GF-D8 (cell line): Measurements from ENCODE around the gene PLXND1.
"Not testable (repeated sequence)": the region's sequence is repeated elsewhere in the genome, so short reads cannot be mapped to it uniquely, and the experiment has no call there.

Experiments used
- DNase-seq: peaks from one replicate; lab custom pipeline; 2025; lab: John Stamatoyannopoulos, UW

The PLXND1 gene, protein sequence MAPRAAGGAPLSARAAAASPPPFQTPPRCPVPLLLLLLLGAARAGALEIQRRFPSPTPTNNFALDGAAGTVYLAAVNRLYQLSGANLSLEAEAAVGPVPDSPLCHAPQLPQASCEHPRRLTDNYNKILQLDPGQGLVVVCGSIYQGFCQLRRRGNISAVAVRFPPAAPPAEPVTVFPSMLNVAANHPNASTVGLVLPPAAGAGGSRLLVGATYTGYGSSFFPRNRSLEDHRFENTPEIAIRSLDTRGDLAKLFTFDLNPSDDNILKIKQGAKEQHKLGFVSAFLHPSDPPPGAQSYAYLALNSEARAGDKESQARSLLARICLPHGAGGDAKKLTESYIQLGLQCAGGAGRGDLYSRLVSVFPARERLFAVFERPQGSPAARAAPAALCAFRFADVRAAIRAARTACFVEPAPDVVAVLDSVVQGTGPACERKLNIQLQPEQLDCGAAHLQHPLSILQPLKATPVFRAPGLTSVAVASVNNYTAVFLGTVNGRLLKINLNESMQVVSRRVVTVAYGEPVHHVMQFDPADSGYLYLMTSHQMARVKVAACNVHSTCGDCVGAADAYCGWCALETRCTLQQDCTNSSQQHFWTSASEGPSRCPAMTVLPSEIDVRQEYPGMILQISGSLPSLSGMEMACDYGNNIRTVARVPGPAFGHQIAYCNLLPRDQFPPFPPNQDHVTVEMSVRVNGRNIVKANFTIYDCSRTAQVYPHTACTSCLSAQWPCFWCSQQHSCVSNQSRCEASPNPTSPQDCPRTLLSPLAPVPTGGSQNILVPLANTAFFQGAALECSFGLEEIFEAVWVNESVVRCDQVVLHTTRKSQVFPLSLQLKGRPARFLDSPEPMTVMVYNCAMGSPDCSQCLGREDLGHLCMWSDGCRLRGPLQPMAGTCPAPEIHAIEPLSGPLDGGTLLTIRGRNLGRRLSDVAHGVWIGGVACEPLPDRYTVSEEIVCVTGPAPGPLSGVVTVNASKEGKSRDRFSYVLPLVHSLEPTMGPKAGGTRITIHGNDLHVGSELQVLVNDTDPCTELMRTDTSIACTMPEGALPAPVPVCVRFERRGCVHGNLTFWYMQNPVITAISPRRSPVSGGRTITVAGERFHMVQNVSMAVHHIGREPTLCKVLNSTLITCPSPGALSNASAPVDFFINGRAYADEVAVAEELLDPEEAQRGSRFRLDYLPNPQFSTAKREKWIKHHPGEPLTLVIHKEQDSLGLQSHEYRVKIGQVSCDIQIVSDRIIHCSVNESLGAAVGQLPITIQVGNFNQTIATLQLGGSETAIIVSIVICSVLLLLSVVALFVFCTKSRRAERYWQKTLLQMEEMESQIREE (N-terminal part only)

DNA sequence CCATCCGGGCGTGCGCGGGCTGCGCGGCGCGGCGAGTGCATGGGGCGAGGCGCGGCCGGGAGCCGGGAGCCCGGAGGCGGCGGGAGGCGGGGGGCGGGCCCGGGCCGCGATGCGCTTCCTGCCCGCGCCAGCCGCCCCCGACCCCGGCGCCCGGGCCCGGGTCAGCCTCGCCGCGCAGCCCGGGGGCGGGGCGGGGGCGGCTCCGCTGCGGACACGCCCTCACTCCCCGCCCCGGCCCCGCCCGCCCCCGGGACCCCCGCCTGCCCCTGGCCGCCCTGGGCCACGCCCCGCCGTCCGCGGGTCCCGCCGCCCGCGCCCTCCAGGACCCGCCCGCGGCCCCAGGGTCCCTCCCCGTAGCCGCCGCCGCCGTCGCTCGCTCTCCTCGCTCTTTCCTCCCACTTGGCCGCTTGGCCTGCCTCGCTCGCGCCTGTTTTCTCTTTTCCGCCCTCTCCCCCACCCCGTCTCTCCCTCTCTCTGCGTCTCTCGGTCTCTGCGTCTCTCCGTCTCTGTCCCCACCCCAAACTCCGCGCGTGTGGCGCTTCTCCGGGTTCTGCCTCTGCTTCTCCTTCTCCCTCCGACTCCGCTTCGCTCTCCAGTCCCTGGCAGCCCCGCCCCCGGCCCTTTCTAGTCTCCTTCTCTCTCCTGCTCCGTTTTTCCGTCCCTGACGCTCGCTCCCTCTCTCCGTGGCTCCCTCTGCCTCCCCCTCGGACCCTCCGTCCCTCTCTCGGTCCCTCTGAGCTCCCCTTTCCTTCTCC is at the start of gene PLXND1:
Gene PLXND1 (minus strand): TSS at position 41 of the 755 bp plus-strand sequence. CDS start 37 bp downstream, at position 4.
- peak; percentile 31 for DNase-seq

DNA sequence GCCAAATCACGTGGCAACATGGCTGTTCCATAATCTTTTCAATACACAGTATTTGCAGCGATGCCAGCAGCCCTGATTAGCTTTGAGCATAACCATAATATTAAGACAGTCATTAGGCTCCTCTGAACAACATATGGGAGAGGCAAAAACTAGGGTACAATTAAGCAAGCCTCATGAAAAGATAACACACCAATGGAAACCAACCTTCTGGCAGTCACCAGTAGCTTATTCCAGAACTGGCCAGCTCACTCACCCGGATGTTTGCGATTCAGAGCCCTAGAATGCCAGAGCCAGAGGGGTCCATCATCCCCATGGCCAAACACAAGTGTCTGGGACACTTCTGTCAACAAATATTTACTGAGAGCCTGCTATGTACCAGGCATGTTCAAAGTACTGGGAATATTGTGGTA is 48.8 kb upstream of the PLXND1 start:
- DNase-seq = no peak

DNA sequence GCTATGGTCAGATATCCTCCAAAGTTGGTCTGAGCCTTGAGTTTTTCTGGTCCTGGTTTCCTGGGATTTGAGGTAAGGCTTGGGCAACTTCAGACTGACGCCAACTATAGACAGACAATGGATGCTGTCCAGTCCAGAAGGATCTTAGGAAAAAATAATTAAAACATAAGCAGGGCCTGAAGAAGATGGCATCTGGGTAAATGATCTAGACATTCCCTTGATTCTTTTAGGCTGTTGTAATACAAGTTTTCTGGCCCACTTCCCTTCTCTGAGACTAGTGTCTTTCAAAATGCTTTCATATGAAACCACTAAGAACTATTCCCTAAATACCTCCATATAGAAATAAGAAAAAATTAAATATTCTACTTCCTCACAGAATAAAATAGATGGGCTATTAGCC is 47.7 kb upstream of the PLXND1 start:
- DNase-seq = no peak

DNA sequence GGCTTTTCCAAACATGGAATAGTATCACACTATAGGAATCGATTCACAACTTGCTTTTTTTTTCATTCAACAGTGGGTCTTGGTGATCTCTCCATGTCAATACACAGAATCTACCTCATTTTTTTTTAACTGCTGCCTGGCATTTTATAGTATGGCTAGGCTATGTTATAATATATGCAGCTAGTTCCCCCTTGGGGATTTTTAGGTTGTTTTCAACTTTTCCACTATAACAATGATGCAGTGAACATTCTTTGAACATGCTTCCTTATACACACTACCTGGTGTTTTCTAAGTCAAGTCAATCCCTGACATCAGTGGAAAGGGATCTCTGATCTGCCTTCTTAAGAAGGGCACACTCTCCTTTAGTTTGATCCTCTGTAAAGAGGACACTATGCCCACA is 46.5 kb upstream of the PLXND1 start:
- DNase-seq = no peak

DNA sequence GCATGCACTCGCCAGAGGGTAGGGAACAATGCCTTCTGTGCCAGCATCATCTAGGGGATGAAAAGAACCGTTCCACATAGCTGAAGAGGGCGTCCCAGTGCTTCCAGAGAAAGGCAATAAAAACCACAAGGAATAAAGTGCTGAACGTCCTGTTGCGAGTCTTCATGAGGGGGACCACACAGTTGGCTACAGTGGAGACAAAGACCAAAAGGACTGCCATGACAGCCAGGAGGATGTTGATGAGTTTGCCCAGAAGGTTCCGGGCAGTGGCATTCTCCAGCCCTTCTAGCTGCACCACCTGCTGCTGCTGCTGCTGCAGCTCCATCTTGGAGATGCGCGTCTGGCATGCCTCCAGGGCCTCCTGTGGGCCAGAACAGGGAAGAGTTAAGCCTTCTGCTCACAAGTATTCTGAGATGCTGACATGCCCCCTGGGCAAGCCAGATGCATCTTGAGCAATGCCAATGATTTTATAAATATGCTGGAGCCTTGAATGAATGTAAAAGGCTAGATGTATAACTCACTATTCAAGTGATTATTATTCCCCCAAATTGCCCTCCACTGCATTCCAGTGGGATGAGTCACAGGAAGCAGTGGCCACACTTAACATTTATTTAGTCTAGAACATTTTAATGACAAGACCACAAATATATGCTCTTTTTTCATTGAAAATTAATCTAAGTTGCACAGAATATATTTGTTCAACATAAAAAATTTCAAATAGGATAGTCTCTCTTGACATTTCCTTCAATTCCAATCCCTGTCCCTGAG is 45.1 kb upstream of the PLXND1 start:
- no peak for DNase-seq

DNA sequence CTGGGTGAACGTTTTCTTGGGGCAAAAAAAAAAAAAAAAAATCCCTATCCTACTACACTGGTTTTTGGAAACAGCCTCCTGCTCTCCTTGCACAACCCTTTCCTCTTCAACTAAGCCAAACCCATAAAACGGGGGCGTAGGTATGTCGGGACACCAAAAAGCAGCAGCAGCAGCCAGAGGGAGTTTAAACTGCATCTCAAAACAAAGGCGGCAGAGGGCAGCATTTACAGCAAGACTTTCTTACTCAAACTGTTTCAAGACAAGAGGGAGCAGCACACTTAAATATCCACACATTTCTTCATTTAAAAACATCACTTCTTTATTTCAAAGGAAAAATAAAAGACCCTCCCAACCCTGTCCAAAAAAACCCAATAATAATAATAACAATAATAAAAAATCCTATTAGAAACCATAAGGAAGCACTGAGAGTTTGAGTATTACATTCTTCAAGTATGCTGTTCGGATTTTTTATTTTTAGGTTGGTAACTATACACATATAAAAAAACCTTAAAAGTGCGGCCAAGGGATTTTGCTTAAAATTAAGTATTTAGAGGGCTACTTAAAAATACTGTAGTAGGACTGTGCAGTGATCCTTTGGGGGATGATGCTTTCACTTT is 43.9 kb upstream of the PLXND1 start:
- DNase-seq = peak; percentile 26

DNA sequence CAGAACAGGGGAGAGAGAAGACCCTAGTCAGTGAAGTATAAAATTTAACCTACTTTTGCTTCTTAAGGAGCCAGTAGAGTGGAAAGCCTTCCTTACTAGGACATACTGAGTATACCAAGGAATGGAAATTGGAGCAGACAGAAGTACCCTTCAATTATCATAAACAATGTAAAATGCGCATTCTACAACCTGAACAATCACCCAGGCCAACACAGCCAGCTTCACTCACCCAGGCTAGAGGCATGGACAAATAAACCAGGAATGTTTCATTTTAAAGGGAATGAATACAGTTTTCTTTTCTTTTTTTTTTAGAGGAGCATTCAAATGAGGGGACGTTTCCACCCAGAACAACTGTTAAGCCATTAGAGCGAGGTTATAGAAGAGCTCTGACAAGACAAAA is 41.9 kb upstream of the PLXND1 start:
- DNase-seq = no peak

DNA sequence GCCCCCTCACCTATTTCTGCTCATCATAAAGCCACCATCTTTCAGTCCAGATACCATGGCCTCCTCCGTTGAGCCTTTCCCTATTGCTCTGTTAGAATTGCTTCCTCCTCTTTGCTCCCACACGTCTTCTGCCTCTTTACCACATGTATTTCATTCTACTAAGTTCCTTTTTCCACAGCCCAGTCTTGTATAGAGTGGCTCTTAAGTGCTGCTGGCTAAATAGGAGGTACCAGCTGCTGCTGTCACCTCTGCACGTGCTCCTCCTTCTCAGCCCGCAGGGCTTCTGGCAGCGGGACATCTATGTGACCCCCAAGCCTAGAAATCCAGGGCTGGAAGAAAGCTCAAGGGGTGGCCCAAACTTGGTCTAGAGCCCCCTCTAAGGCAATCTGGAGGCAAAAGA is 38.8 kb upstream of the PLXND1 start:
- peak; percentile 24 for DNase-seq

DNA sequence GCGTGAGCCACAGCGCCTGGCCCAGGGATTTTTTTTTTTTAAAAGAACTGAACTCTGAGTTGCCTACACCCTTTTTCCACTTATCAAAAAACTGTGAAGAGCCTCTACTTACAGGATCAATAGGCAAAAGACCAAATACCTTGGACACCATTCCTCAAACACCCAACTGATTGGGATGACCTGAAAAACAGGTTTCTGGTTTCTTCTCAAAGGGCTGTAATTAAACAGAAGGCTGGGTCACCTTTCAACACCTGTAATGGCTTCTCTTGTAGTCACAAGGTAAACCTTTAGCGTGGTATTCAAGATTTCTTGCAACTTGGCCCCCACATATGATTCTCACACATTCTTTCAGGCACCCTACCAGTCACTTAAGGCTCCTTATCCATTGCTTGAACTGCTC is 38.4 kb upstream of the PLXND1 start:
- DNase-seq = no peak

DNA sequence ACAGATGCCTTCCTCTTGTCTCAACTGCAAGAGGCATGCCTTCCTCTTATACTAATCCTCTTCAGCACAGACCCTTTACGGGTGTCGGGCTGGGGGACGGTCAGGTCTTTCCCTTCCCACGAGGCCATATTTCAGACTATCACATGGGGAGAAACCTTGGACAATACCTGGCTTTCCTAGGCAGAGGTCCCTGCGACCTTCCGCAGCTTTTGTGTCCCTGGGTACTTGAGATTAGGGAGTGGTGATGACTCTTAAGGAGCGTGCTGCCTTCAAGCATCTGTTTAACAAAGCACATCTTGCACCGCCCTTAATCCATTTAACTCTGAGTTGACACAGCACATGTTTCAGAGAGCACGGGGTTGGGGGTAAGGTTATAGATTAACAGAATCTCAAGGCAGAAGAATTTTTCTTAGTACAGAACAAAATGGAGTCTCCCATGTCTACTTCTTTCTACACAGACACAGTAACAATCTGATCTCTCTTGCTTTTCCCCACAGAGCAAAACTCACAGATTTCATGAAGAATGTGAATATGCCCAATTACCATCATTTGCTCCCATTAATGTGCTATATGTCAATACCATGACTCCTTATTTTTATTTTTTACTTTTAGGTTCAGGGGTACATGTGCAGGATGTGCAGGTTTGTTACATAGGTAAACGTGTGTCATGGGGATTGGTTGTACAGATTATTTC is 35.2 kb upstream of the PLXND1 start:
- DNase-seq = not testable (repeated sequence)

DNA sequence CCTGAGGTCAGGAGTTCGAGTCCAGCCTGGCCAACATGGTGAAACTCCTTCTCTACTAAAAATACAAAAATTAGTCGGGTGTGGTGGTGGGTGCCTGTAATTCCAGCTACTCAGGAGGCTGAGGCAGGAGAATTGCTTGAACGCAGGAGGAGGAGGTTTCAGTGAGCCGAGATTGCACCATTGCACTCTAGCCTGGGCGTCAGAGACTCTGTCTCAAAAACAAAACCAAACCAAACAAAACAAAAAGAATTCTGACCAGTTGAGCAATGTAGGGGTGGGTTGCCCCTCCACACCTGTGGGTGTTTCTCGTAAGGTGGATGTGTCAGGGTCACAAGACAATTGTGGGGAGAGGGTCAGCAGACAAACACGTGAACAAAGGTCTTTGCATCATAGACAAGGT is 34.5 kb upstream of the PLXND1 start:
- not testable (repeated sequence) for DNase-seq

DNA sequence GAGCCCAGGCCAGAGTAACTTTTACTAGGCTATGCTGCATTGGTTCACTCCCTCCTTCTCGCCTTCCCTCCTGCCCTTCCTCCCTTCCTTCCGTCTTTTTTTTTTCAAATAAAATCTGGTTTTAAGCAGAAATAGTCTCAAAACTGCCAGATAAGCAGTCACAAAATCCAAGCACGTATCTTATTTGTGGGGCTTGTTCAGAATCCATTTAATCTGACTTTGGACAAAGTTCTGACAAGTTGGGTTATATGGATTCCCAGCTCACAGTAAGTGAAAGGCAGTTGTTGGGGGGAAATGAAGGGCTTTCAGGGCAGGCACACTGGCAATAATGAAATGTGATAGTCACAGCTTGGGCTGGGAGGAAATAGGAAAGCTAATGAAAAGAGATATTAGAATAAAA is 32.0 kb upstream of the PLXND1 start:
- no peak for DNase-seq

DNA sequence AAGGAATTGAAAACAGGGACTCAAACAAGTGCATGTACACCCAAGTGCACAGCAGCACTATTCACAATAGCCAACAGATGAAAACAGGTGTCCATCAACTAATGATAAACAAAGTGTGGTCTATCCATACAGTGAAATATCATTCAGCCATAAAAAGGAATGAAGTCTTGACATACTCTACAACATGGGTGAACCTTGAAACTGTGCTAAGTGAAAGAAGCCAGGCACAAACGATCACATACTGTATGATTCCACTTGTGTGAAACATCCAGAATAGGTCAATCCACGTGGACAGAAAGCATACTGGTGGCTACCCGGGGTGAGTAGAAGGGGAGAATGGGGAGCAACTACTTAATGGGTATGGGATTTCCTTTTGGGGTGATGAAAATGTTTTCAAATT is 29.6 kb upstream of the PLXND1 start:
- no peak for DNase-seq

DNA sequence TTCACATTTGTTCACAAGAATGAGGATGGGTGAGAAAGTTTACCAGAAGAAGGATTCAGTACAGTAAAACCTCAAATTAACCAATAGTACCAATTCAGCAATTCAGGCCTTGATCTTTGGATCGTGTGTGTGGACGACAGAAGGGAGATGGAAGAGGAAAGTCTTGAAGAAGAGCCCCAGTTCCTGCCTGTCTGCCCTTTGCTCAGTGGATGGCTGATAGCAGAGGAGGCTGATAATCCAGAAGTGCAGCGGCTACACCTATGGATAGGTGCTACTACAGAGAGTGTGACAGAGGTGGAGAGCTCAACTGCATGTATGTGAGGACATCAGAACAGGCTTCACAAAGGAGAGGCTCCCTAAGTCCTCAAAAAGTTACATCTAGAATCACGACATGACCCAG is 29.2 kb upstream of the PLXND1 start:
- no peak for DNase-seq

DNA sequence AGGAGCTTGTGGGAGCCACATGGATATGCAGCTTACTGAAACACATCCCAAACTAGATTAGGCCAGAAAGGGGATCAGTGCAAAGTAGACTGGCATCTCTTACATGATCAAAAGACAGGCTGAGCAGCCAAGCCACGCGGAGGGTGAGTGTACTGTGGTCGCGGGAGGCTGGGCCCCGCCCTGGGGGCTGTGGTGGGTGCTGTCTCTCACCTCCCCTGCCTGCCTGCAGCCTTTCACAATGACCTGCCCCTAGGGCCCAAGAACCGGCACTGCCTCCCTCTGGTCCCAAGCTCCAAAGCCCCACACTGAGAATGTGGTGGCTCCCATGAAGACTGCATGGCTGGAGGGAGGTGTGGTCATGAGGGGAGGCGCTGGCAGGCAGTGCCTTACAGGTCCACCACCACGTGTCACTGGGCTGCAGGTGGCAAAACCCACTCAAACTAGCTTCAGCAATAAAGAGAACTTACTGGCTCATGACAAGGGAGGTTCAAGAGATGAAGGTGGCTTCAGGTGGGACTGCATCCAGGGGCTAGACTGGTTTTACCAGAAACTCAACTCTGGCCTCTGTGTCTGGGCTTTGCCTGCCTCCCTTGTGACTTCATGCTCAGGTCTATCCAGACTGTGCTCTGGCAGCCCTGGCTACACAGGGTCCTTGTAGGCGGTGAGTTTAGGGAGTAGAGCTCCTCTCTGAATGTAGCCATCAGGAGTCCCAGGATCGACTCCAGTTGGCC is 27.4 kb upstream of the PLXND1 start:
- DNase-seq = no peak

DNA sequence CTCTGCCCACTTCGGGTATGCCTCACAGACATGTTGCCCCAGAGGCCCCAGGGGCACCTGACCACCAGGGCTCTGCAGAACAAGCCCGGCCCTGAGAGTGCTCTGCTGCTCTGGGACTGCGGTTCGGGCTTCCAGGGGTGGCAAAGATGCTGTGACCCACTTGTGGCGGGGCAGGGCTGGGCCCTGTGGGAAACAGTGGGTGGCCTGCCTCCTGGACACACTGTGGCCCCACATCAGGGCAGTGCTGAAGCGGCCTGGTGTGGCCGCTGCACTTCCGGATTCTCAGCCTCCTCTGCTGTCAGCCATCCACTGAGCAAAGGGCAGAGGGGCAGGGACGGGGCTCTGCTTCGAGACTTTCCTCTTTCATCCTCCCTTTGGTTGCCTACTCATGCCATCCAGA is 26.5 kb upstream of the PLXND1 start:
- DNase-seq = no peak

DNA sequence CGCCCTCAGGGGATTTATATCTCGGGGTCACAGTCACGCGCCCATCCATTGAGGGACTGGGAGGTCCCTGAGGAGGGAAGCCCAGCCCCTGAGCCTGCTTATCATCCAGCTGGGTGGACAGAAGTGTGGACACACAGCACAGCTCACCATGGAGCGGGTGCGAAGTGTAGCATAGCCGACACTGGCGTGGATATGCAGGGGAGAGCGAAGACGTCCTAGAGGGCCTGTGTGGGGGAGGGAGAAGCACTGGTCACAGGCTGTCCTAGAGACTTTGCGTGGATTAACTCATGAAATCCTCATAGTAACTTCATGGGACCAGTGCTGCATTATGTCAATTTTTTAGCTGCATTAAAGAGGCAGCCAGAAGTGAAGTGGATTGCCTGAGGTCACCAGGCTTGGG is 26.1 kb upstream of the PLXND1 start:
- no peak for DNase-seq

DNA sequence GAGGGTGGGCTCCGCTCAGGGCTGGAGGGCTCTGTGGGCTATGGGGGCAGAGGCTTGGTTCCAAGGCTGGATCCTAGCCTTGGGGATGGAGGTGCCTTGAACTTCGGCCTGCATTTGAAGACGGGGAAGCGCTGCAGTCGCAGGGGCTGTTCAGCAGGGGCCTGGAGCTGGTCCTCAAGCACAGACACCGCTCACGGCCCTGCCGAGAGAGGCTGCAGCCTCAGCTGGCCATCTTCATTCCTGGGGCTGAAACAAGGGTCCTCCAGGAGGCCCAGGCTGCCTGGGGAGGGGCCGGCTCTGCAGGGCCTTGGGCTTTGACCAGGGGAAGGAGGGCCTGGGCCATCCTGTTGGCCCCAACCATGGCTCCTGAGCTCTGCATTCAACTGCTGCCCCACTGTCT is 25.6 kb upstream of the PLXND1 start:
- DNase-seq = no peak

DNA sequence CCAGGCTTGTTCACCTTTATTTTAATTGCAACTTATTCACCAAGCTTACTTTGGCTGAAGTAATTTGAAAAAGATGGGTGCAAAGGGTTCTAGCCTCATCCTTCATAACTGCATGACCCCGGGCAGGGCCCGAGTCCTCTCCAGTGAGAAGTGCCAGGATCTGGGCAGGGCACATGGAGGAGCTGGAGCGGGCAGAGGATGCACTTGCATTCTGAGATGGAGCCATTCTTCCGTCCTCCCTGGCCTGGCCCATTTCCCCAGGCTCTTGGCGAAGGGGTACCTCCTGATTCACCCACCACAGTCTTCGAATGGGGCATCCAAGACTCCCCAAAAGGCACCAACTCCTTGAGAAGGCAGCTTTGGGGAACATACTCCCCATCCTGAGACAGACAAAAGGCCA is 22.5 kb upstream of the PLXND1 start:
- no peak for DNase-seq
